Gastroesophageal sphincter (tissue), 3 donors: ENCODE results near the gene KRT40.

Experiments
- CTCF ChIP-seq, 4 experiments: fragments of 200-600 bp in 2 of 4; fragments of 450-650 bp in 2 of 4; sonication (generic) in 1 of 4; IDR thresholded peaks; one replicate each; pipeline ENCODE4 v1.5.1; 2017 to 2019; ENCODE audit warnings: antibody characterized with exemption in 4 of 4, mild to moderate bottlenecking in 2 of 4, moderate library complexity in 2 of 4
- EP300 ChIP-seq: sonication (generic); formaldehyde crosslinking; IDR thresholded peaks from one replicate; pipeline ENCODE4 v1.6.1; 2017; ENCODE audit warnings: antibody characterized with exemption, mild to moderate bottlenecking
- POLR2A ChIP-seq, 2 donors: fragments of 450-650 bp; IDR thresholded peaks; one replicate each; pipeline ENCODE4 v1.6.1; 2017; ENCODE audit warnings: antibody characterized with exemption in 2 of 2, mild to moderate bottlenecking in 2 of 2, moderate library complexity in 1 of 2

- TF ChIP-seq CTCF (IDR thresholded peaks at IDR 0.05) (no peak), EP300 (no peak), POLR2A (IDR thresholded peaks at IDR 0.05) (no peak)
Measured at GRCh38 chr17:40975516-40975915, 8.6 kb downstream of the KRT40 start.
